HG03060 (cell line): ENCODE data around the gene DAB2.
"Not testable (repeated sequence)": the region's sequence is repeated elsewhere in the genome, so short reads cannot be mapped to it uniquely, and the experiment has no call there.

Source experiments
- ATAC-seq: cut with Tn5 transposase; IDR thresholded peaks from one replicate; pipeline ENCODE4 v1.9.1; 2021; ENCODE audit warnings: low read depth, moderate number of reproducible peaks; ENCODE audit not compliant: unreplicated experiment

The DAB2 gene

GRCh38 chr5:39353717-39354399, 70.9 kb downstream of the DAB2 start:
- ATAC-seq, result no peak

GRCh38 chr5:39352951-39353350, 71.8 kb downstream of the DAB2 start:
- no peak for ATAC-seq

- no peak for ATAC-seq
Measured at GRCh38 chr5:39352170-39352569, 72.6 kb downstream of the DAB2 start.

GRCh38 chr5:39349484-39349883, 75.3 kb downstream of the DAB2 start:
- ATAC-seq, result no peak

- ATAC-seq, result no peak
Measured at GRCh38 chr5:39342460-39342859, 82.3 kb downstream of the DAB2 start.

- no peak for ATAC-seq
Measured at GRCh38 chr5:39341896-39342295, 82.9 kb downstream of the DAB2 start.

- ATAC-seq, result no peak
Measured at GRCh38 chr5:39340506-39340905, 84.3 kb downstream of the DAB2 start.

- no peak for ATAC-seq
Measured at GRCh38 chr5:39337252-39337915, 87.4 kb downstream of the DAB2 start.

- ATAC-seq, result not testable (repeated sequence)
Measured at GRCh38 chr5:39334296-39334695, 90.5 kb downstream of the DAB2 start.

GRCh38 chr5:39333104-39333503, 91.7 kb downstream of the DAB2 start:
- ATAC-seq, result no peak

- no peak for ATAC-seq
Measured at GRCh38 chr5:39331861-39332381, 92.9 kb downstream of the DAB2 start.

GRCh38 chr5:39328731-39329130, 96.0 kb downstream of the DAB2 start:
- ATAC-seq, result no peak

- ATAC-seq, result no peak
Measured at GRCh38 chr5:39323542-39323941, 101.2 kb downstream of the DAB2 start.
